IMR-90 (cell line): ENCODE measurements around the gene RASA1.

ENCODE experiments used
- BHLHE40 ChIP-seq: fragments of 150-350 bp; IDR thresholded peaks from 2 replicates; pipeline ENCODE4 v1.6.1; 2016; ENCODE audit warnings: mild to moderate bottlenecking, low read depth, low read length
- CEBPB ChIP-seq: IDR thresholded peaks from 2 replicates; pipeline ENCODE4 v1.6.1; 2012; ENCODE audit warnings: low read depth, low read length, improper control_type of control experiment
- CTCF ChIP-seq: conservative IDR thresholded peaks from 2 replicates; pipeline ENCODE4 v1.5.1; 2012; ENCODE audit warnings: mild to moderate bottlenecking, low read depth, low read length, improper control_type of control experiment
- POLR2A ChIP-seq: IDR thresholded peaks from 2 replicates; pipeline ENCODE4 v1.6.1; 2012; ENCODE audit warnings: mild to moderate bottlenecking, low read depth, low read length
- RAD21 ChIP-seq: IDR thresholded peaks from 2 replicates; pipeline ENCODE4 v1.6.1; 2012; ENCODE audit warnings: low read length, improper control_type of control experiment

DNA sequence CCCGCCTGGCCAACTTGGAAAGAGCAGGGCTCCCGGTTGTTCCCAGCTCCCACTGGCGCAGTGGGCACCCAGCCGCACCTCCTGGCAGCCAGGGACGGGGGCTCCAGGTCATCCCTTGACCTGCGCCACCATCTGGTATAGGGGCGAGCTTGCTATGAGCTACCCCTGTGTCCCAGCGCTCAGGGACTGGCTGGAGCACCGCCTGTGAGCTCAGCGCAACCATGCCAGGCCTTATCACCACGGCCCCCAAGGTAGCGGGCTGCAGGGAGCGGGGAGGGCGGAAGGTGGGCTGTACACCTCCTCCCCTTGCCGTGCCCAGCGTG lies 15.4 kb upstream of the RASA1 start:
- TF ChIP-seq CTCF (no peak), POLR2A (no peak), BHLHE40 (no peak), RAD21 (no peak), CEBPB (no peak)
